ENCODE results near the gene DHRS13. TPM values are rescaled to one million over a fixed set of nuclear protein-coding genes. Genes with fewer than 3 reads are reported as not detected.
A peak's percentile ranks its signal among the peaks of the same experiment; 100 is the strongest.

Gene DHRS13
- total RNA-seq, 2 experiments from 2014 or later, result 23.3 to 29.5 TPM

DNA sequence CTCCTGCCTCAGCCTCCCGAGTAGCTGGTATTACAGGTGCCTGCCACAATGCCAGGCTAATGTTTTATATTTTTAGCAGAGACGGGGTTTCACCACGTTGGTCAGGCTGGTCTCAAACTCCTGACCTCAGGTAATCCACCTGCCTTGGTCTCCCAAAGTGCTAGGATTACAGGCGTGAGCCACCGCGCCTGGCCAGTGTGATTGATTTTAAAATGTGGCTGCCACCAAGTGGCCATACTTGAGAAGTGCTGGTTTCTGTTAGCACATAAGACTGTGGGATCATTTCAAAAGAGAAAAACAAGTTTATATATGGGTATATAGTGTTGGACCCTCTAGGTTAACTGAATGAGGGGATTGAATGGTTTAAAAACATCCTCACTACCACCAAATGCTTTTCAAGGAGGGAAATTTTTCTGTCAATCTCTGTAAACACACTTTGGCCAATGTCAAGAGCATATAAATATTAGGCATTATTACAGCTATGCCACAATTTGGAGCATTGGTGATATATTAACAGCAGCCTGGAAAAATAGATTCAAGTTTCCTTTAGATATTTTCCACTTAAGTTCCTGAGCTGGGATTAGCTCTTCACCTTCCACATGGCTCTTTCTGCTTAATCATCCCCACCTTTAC, 13.5 kb upstream of the DHRS13 start:
- CTCF ChIA-PET, result interaction anchor here (0.7 to 5.7 kb wide), 18 partner anchors 10 to 190 kb away, joined by 3 to 28 read pairs (median 5); partner anchors contain the start of gene TLCD1
- no peak overlapping the region for H3K27ac Mint-ChIP-seq
- H3K27me3 Mint-ChIP-seq, result no peaks in the 10 kb centered on the region
- no peak overlapping the region for H3K4me3 Mint-ChIP-seq
- POLR2A ChIA-PET, result no interaction called here
- H3K4me1 Mint-ChIP-seq, result peaks cover 14% of the 10 kb centered on the region
- DNase-seq (peak; percentile 66), ATAC-seq (peak; percentile 70)
- H3K9me3 Mint-ChIP-seq (ENCODE audit: low read depth), result peaks cover 9% of the 10 kb centered on the region
- intact Hi-C loops (cut with DNase I, micrococcal nuclease), result loop anchor here (1.0 kb wide), 4 partner anchors 10 to 190 kb away; partner anchors contain the start of gene TLCD1 (in 1 of the 2)
- peaks cover 81% of the 10 kb centered on the region for H3K36me3 Mint-ChIP-seq (ENCODE audit: low read depth)

GRCh38 chr17:28912938-28913333, 10.1 kb upstream of the DHRS13 start:
- Mint-ChIP-seq H3K27ac (no peak overlapping the region), H3K4me1 (peaks cover 14% of the 10 kb centered on the region), H3K36me3 (ENCODE audit: low read depth) (peaks cover 80% of the 10 kb centered on the region), H3K9me3 (ENCODE audit: low read depth) (peaks cover 9% of the 10 kb centered on the region), H3K27me3 (no peaks in the 10 kb centered on the region), H3K4me3 (no peak overlapping the region)
- ChIA-PET CTCF (interaction anchor here (0.5 to 2.2 kb wide), 10 partner anchors 30 to 1994 kb away, joined by 3 to 7 read pairs (median 4); no protein-coding TSS in a partner anchor), POLR2A (no interaction called here)
- intact Hi-C loops (cut with DNase I, micrococcal nuclease), result no loop called here
- ATAC-seq, result no peak
- no peak for DNase-seq

- Mint-ChIP-seq H3K27me3 (no peaks in the 10 kb centered on the region), H3K4me1 (peaks cover 14% of the 10 kb centered on the region), H3K36me3 (ENCODE audit: low read depth) (peaks cover 76% of the 10 kb centered on the region), H3K9me3 (ENCODE audit: low read depth) (peaks cover 9% of the 10 kb centered on the region), H3K4me3 (no peak overlapping the region), H3K27ac (no peak overlapping the region)
- no peak for ATAC-seq
- POLR2A ChIA-PET, result interaction anchor here (0.7 kb wide), 1 partner anchor 183 kb away, joined by 3 read pairs; no protein-coding TSS in a partner anchor
- CTCF ChIA-PET, result interaction anchor here (0.6 to 2.2 kb wide), 10 partner anchors 22 to 194 kb away, joined by 3 to 7 read pairs (median 4); no protein-coding TSS in a partner anchor
- intact Hi-C loops (cut with DNase I, micrococcal nuclease), result no loop called here
- DNase-seq, result peak; percentile 54
Measured at GRCh38 chr17:28912281-28912937, 9.5 kb upstream of the DHRS13 start.

DNA sequence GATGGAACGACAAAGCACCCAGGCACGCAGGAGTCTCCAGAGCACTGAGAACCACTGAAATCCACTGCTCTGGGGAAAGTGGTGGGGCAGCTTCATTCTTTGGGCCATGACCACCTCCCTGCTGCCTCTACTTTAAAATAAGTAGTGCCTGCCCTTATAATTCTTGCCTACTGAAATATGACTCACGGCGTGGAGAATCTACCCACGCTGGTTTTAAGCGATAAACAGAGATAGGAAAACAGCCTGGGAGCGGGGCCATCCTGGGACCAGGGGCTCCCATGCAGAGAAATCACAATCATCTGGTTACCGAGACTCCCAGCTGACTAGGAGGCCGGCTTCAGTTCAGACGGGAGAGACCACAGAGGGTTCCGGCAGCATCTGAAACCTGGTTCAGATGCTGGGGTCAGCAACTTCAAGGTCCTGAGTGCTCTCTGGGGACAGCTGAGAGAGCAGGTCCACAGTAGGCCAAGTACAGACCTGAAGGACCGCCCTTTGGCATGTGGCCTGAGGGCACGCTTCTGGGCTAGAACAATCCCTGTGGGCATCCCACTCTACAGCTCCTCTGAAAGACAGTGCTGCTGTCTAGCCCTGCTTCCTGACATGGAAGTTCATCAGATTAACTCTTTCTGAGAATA, 8.6 kb upstream of the DHRS13 start:
- POLR2A ChIA-PET, result interaction anchor here (0.7 to 1.2 kb wide), 2 partner anchors 9 to 182 kb away, joined by 3 to 4 read pairs; partner anchors contain the start of gene DHRS13
- Mint-ChIP-seq H3K9me3 (ENCODE audit: low read depth) (peaks cover 9% of the 10 kb centered on the region), H3K27ac (no peak overlapping the region), H3K27me3 (no peaks in the 10 kb centered on the region), H3K36me3 (ENCODE audit: low read depth) (peaks cover 71% of the 10 kb centered on the region), H3K4me1 (peaks cover 14% of the 10 kb centered on the region), H3K4me3 (no peak overlapping the region)
- ATAC-seq (no peak), DNase-seq (no peak)
- intact Hi-C loops (cut with DNase I, micrococcal nuclease), result no loop called here
- CTCF ChIA-PET, result interaction anchor here (0.6 to 2.2 kb wide), 11 partner anchors 8 to 205 kb away, joined by 3 to 7 read pairs (median 3); partner anchors contain the start of gene PHF12

GRCh38 chr17:28910534-28910933, 7.7 kb upstream of the DHRS13 start:
- intact Hi-C loops (cut with DNase I, micrococcal nuclease), result no loop called here

DNA sequence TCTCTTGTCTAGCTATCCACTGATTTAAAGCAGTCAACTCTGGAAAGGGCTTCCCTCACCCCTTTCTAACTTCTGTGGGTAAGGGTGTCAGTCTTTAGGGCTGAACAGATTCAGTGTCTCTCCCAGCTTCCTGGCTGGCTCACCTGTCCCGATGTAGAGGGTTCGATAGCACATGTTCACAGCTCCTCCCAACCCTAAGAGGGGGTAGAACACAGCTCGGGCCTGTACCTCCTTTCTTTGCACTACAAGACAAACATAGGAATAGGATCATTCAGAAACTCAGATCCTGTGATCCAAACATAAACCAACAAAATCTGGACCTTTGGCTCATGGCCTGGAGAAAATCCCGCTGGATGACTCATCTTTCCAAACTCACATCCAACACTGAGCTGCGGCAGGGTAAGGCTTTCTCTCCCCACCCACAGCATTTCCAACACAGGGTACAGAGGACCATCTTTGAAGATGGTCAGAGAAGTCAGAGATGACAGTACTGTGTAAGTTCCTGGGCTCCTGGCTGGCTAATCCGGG, 5.8 kb upstream of the DHRS13 start:
- H3K36me3 Mint-ChIP-seq (ENCODE audit: low read depth), result peaks cover 45% of the 10 kb centered on the region
- ATAC-seq, result no peak
- no peaks in the 10 kb centered on the region for H3K9me3 Mint-ChIP-seq (ENCODE audit: low read depth)
- no peak overlapping the region for H3K4me3 Mint-ChIP-seq
- intact Hi-C loops (cut with DNase I, micrococcal nuclease), result no loop called here
- no peaks in the 10 kb centered on the region for H3K4me1 Mint-ChIP-seq
- peak overlapping the region; percentile 6 for H3K27ac Mint-ChIP-seq
- H3K27me3 Mint-ChIP-seq, result no peaks in the 10 kb centered on the region
- CTCF ChIA-PET, result interaction anchor here (0.6 to 4.9 kb wide), 15 partner anchors 9 to 605 kb away, joined by 3 to 25 read pairs (median 4); partner anchors contain the start of gene FLOT2
- DNase-seq, result no peak
- POLR2A ChIA-PET, result interaction anchor here (1.2 kb wide), 1 partner anchor 209 kb away, joined by 3 read pairs; no protein-coding TSS in a partner anchor

More at GRCh38 chr17:28910534-28910933, 7.7 kb upstream of the DHRS13 start:
- ATAC-seq (no peak), DNase-seq (no peak)
- ChIA-PET POLR2A (interaction anchor here (0.6 to 1.2 kb wide), 3 partner anchors 8 to 39 kb away, joined by 3 to 5 read pairs (median 4); partner anchors contain the start of gene DHRS13), CTCF (interaction anchor here (0.8 to 1.7 kb wide), 12 partner anchors 13 to 206 kb away, joined by 3 to 5 read pairs (median 3); partner anchors contain the start of genes FAM222B and PHF12)
- H3K27ac Mint-ChIP-seq, result no peak overlapping the region
- peaks cover 14% of the 10 kb centered on the region for H3K4me1 Mint-ChIP-seq
- H3K4me3 Mint-ChIP-seq, result no peak overlapping the region
- peaks cover 61% of the 10 kb centered on the region for H3K36me3 Mint-ChIP-seq (ENCODE audit: low read depth)
- no peaks in the 10 kb centered on the region for H3K27me3 Mint-ChIP-seq
- H3K9me3 Mint-ChIP-seq (ENCODE audit: low read depth), result peaks cover 9% of the 10 kb centered on the region

- intact Hi-C loops (cut with DNase I, micrococcal nuclease), result no loop called here
- no peak overlapping the region for H3K27ac Mint-ChIP-seq
- H3K36me3 Mint-ChIP-seq (ENCODE audit: low read depth), result peaks cover 37% of the 10 kb centered on the region
- no peaks in the 10 kb centered on the region for H3K27me3 Mint-ChIP-seq
- peaks cover 3% of the 10 kb centered on the region for H3K4me1 Mint-ChIP-seq
- POLR2A ChIA-PET, result interaction anchor here (1.2 kb wide), 1 partner anchor 209 kb away, joined by 3 read pairs; no protein-coding TSS in a partner anchor
- DNase-seq, result no peak
- no peak for ATAC-seq
- H3K4me3 Mint-ChIP-seq, result no peak overlapping the region
- no peaks in the 10 kb centered on the region for H3K9me3 Mint-ChIP-seq (ENCODE audit: low read depth)
- CTCF ChIA-PET, result interaction anchor here (0.6 to 4.9 kb wide), 13 partner anchors 9 to 604 kb away, joined by 3 to 25 read pairs (median 5); no protein-coding TSS in a partner anchor
Measured at GRCh38 chr17:28907709-28908475, 5.0 kb upstream of the DHRS13 start.

DNA sequence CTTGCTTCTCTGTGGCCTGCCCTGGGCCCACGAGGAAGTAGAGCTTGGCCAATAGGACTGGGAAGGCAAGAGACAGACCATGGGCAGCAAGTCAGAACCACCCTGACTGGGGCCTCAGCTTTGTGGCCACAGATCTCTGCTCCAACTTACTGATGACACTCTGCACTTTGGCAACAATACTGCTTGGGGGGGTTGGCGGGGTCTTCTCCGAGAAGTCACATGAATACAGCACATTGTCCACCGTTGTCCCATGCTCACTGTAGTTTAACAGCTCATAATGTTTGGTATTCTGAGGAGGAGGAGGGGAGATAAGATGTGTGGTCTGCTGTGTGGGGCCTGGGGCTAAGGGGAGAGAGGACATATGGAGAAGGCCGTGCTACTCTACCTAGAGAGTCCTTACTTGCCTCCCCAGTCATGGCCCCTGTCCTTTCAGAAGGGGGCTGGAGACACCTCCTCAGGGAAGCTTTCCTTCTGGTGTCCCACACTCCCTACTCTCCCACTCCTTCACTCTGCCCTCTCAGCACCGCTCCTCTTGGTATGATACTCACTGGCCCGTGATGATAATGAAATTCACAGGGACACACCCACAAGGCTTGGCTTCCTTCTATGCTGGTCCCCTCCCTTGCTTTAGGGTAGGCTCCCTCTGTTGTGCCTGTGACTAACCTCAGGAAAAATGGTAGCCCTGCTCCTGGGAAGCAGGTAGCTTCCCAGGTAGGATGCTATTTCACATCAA, 4.0 kb upstream of the DHRS13 start:
- H3K4me1 Mint-ChIP-seq, result peaks cover 7% of the 10 kb centered on the region
- H3K27me3 Mint-ChIP-seq, result no peaks in the 10 kb centered on the region
- ATAC-seq (no peak), DNase-seq (no peak)
- H3K36me3 Mint-ChIP-seq (ENCODE audit: low read depth), result peaks cover 32% of the 10 kb centered on the region
- H3K4me3 Mint-ChIP-seq, result no peak overlapping the region
- no peak overlapping the region for H3K27ac Mint-ChIP-seq
- H3K9me3 Mint-ChIP-seq (ENCODE audit: low read depth), result no peaks in the 10 kb centered on the region
- POLR2A ChIA-PET, result interaction anchor here (0.5 kb wide), 1 partner anchor 21 kb away, joined by 3 read pairs; no protein-coding TSS in a partner anchor
- CTCF ChIA-PET, result interaction anchor here (0.6 to 4.9 kb wide), 11 partner anchors 11 to 177 kb away, joined by 3 to 25 read pairs (median 4); no protein-coding TSS in a partner anchor
- intact Hi-C loops (cut with DNase I, micrococcal nuclease), result no loop called here

DNA sequence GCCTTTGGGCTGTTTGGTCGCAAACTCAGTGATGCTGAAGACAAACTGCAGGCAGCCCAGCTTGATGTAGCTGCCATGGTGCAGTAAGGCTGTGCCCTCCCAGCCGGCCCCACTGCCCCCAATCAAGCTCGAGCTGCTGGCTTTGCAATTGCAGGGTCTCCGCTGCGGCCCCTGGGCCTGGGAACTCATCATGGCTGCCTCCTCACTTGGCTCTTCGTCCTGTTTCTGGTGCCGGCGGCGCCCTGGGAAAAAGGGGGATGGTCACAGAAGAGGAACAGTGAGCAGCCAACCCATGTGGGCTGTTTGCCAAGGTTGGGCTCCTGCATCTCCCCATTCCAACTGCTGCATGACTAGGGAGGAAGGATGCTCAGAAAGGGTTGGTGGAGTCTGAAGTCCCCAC, 3.4 kb upstream of the DHRS13 start:
- Mint-ChIP-seq H3K27me3 (no peaks in the 10 kb centered on the region), H3K36me3 (ENCODE audit: low read depth) (peaks cover 33% of the 10 kb centered on the region), H3K9me3 (ENCODE audit: low read depth) (no peaks in the 10 kb centered on the region), H3K27ac (no peak overlapping the region), H3K4me3 (no peak overlapping the region), H3K4me1 (peaks cover 12% of the 10 kb centered on the region)
- DNase-seq (no peak), ATAC-seq (no peak)
- intact Hi-C loops (cut with DNase I, micrococcal nuclease), result no loop called here
- ChIA-PET POLR2A (interaction anchor here (0.5 kb wide), 1 partner anchor 22 kb away, joined by 3 read pairs; no protein-coding TSS in a partner anchor), CTCF (interaction anchor here (0.6 to 4.9 kb wide), 6 partner anchors 11 to 179 kb away, joined by 3 to 25 read pairs (median 12); no protein-coding TSS in a partner anchor)

DNA sequence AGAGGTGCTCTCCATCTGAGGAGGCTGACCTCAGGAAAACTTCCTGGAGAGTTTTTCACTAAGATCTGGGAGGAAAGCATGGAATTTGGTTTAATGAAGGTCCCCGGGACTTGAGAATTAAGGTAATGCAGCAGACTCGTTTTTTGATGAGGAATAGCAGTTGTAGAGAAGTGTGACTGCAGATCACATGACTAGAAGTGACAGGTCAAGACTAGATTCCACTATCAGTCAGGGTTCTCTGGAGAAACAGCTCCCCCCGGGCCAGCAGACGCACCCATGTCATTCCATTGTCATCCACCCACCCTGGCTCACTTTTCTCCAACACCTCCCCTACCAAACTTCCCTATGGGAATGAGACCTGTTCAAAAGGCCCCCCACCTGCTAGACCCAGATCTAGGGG, 1.9 kb upstream of the DHRS13 start:
- ChIA-PET CTCF (interaction anchor here (0.7 to 4.9 kb wide), 7 partner anchors 13 to 178 kb away, joined by 3 to 25 read pairs (median 4); no protein-coding TSS in a partner anchor), POLR2A (no interaction called here)
- intact Hi-C loops (cut with DNase I, micrococcal nuclease), result loop anchor here in 1 of 2 experiments (5.0 kb wide), 1 partner anchor 242 kb away; the partner anchor contains the start of genes SDF2 and SUPT6H
- no peak for DNase-seq
- Mint-ChIP-seq H3K4me1 (peaks cover 21% of the 10 kb centered on the region), H3K36me3 (ENCODE audit: low read depth) (peaks cover 29% of the 10 kb centered on the region), H3K27me3 (no peaks in the 10 kb centered on the region), H3K27ac (no peak overlapping the region), H3K4me3 (no peak overlapping the region), H3K9me3 (ENCODE audit: low read depth) (no peaks in the 10 kb centered on the region)
- no peak for ATAC-seq

All from activated CD4-positive, alpha-beta T cell treated with anti-CD3 and anti-CD28 coated beads for 36 hours (primary cell).